Measurements from ENCODE around the gene NFATC2. TPM values are rescaled to one million over a fixed set of nuclear protein-coding genes. Genes with fewer than 3 reads are reported as not detected.

Gene NFATC2
- polyA plus RNA-seq, 5 donors: 5.8 to 10.1 (median 8.7) TPM

DNA sequence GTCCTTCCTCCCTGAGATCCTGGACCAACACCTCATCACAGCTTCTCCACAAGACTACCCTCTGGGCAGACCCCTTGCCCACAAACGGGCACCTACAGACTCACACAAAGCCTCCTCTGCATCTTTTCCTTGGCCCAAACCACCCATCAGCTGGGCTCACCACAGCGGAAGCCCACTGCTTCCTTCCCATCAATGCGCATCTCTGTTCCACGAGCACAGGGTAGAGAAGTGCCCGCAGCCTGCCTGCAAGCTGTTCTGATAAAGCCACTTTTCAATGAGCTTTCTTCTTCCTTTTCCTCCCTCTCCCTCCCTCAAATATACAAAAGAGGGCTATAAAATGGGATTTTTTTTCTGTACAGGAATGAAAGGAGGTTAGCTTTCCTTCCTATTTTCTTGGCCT lies 111.2 kb downstream of the NFATC2 start:
- DNase-seq: no peak

DNA sequence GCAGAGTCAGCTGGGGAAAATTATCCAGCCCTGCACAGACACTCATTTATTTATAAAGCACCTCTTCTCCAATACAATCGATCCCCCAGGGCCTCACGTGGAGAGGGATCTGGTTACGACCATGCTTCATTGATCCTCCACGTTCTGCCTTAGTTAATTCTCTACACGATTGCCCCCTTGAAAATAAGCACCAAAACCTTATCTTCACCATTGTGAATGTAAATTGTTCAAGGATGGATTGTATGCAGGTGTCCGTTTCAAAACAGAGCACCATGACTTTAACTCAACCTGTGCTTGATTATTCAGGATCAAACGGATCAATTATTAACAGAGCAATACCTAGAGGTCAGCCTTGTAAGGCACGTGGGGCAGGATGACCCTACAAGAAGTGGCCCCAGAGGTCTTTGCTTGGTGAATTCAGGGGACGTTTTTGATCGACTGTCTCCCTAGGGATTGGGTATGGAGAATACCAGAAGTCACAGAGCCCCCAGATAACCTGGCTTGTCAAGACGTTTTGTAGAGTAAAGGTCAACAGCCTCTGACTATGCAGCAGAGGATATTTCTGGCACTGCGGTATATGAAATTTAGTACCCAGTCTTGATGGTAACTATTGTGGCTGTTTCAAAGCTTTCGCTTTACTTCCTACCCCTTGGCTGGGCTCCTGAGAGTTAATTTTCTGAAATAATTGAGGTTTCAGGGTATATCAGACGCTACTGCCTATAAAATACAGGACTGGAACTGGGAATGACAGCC lies 112.1 kb downstream of the NFATC2 start:
- no peak for DNase-seq

DNA sequence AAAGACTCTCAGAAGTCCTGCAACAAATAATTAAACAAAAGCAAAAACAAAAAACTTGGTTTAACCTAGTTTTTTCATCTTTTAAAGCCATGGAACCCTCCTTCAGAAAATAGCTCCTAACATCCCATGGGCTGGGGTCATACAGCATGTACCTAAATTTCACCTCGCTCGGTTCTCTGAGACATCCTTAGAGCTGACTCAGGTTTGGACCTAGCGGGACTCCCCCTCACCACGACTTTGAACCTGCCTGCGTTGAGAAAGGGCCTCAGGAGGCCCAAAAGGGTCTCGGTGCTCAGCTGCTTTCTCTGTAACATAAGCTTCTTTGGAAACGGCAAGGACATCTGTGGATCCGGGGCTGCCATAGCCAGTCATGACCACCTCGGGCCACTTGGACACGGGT lies 112.8 kb downstream of the NFATC2 start:
- DNase-seq: no peak

DNA sequence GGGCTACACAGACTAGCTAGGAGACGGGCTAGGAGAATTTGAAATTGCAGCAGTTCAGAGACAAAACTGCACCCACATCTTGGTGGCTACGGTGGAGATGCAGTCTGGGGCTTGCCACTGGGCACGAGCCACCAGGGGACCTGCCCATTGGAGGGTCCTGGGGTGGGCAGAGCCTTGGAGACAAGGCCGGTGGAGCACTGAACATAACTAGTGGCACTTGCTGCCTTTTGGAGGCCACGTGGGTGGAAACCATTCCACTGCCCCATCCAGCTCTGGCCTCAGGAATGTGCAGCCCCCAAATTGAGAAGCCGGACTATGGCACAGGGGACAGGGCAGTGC lies 113.4 kb downstream of the NFATC2 start:
- no peak for DNase-seq

DNA sequence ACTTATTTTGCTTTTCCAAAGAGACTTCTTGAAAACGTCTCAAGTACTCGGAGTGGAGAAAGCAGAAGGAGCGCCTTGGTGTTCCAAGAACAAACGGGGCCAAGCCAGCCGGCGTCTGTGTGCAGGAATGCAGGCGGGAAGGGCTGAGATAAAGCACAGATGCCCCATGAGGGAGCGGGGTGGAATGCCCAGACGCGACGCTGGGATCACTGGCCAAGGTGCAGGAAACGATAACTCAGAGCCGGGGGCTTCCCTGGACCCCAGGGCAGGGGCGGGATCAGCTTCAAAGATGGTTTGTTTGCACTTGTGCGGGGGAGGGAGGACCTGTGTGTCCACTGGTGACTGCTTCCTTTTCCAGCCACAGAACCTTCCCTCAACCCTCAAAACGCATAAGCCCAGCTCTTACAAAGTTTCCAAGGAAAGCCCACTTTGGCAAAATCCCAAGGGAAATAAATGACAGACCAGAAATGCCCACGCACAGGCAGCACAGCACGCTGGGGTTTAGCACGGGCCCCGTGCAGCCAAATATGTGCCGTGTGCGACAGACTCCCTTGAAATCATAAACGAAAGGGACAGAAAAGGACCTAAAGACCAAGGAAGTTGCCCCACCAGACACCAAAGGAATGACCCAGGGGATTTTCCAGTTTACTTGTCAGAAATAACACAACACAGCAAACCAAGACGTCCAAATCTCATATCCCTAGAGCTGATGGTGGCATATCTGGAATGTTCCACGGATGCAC lies 113.9 kb downstream of the NFATC2 start:
- DNase-seq: peak in 1 of 2 donors; percentile 51

DNA sequence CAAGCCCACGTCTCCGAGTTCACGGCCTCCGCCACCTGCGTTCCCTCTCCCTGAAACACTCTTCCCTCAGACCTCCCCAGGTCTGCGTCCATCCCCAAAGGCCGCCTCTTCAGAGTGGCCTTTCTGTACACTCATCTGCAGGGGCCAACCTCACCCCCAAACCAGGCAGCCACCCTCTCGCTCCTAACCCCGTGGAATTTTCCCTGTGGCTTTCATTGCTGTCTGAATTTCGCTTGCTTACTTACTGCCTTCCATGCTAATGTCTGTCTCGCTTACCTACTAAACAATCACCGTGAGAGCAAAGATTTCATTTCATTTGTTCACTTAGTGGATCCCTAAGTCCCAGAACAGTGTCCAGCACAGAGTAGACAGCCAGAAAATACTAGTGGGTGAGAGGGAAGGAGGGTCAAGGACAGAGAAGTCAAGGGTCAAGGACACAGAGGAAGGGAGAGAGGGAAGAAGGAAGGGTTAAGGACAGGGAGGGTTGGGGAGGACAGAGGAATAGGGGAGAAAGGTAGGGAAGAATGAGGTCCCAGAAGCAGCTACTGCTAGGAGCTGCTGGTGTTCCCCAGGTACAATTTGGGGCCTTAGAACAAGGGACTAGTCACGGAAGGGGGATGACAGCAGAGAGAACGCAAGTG lies 114.7 kb downstream of the NFATC2 start:
- no peak for DNase-seq

DNA sequence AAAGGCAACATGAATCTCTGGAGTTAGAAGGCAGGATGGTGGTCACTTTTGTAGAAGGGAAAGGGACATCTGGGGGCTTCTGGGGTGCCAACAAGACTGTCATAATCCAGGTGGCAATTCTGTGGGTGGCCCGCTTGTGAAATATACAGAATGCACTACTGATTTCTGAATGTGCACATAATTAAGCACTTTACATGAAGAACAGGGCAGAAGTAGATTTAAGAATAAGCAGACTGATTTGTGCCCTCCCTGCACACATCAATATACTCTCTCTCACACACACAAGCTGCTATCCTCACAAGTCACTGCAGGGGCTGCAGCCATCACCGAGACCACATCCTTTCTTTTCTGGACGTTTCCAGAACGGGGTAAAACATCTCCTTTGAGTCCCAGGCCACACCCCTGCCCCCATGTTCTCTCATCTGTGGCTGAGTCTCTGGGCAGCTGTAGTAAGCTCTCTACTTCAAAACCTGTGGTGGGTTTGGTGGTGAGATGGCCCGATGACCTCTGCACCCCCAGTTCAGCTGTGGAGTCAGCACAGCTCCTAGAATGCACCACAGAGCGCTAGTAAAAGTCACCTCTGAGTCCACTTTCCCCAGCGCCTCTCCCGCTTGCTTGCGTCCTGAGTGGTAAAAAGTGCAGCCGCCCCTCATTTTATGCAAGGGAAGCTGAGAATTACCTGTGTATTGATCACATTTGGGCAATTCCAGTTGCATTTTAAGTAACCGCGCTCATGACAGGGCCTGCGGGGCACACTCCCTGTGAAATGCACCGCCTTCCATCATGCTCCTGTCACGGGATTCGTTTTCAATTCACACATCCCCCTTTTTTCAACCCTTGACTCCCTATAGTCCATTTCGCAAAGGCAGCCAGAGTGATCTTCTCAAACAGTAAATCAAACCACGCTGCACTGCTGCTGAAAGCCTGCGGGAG lies 115.5 kb downstream of the NFATC2 start:
- DNase-seq: no peak

DNA sequence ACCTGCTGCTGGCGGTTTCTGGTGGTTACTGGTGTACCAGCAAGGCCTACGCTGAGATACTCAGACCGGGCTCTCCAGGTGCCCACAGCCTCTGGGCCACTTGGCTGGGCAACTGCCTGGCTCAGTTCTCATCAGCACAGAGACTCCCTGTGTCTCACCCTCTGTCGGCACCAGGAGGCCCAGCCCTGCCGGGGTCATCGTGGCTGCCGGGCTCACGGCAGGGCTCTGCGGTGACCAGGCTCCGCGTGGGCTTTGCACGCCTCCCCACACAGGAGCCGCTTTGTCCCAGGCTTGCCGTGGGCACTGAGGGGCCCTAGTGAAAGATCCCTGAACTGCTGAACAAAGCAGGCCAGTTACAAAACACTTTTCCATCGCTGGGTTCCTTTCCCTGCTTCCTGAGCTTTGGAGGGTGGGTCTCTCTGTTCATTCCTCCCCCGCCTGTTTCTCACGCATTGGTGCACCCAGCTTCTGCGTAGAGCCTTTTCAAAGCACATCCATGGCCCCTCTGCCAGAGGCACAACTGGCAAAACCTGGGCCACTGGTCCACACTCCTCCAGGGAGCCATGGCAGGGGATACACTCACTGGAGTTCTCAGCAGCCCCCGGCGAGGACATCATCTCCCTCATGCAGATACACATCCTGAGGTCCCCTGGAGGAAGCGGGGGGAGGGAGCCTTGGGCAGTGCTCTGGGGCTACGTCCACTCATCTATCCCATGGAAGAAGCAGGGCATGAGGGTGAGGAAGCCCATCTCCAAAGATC lies 117.0 kb downstream of the NFATC2 start:
- DNase-seq: no peak

DNA sequence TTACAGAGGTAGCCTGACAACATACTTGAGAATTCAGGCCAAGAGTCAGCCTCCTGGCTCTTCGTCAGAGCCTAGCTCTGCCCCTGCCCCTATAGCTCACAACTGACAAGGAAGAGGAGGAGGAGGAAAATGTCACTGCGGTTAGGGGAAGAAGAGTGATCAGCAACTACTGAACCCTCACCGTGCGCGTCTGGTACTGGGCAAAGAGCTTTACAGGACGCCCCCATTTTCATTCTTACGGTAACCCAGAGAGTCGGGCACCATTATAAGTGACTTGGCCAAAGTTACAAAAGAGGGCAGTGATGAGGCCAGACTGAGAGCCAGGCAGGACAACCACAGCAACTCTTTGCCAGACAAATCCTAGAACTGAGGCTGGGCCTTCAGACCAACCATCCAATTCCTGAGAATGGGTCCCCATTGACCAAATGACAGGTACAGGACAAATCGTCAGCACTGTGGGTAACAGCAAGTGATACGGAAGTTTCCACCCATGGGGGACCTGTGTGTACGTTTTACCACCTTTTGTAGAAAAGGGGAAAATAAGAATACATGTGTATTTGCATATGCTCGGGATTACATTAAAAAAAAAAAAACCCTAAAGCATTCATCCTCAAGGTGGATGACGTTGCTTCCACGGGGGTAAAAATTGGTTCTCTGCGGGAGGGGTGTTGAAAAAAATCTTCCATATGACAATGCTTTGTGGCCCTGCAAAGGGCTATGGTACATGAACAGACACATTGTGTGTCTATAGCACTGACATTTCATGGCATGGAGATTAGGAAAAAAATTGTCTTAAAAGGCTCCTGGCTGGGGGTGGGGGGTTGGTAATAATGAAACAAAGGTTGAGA lies 118.0 kb downstream of the NFATC2 start:
- no peak for DNase-seq

DNA sequence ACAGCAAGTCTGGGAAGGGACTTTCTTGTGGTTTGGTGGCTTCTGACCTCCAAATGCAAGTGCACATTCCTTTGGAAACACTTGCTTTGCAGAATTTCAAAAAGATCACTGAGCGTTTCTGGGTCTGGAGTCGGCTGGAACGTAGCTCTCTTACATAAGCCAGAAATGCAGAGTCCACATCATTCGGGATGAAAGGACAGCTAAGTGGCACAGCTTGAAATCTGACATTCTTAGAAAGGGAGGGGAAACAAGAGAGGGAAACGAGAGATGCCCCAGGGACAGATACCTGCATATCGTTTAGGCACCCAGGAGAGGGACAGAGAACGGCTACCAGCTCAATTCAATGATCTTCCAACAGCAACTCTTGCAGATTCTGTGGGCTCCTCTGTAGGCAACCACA lies 118.7 kb downstream of the NFATC2 start:
- no peak for DNase-seq

DNA sequence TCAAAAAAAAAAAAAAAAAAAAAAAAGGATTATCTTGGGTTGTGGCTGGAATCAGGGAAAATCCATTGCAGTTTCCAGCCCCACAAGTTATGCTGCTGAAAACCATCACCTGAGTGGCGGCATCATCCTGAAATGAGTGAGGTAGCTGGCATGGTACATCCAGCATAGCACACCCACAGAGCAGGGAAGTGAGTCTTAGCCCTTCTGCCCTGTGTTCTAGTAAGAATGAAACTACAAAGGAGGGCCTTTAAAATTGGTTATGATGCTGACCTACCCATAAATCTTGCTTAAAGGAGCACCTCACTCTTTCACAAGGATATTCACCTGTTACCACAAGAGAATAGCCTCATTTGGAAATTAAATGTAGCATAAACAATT lies 119.2 kb downstream of the NFATC2 start:
- no peak for DNase-seq

DNA sequence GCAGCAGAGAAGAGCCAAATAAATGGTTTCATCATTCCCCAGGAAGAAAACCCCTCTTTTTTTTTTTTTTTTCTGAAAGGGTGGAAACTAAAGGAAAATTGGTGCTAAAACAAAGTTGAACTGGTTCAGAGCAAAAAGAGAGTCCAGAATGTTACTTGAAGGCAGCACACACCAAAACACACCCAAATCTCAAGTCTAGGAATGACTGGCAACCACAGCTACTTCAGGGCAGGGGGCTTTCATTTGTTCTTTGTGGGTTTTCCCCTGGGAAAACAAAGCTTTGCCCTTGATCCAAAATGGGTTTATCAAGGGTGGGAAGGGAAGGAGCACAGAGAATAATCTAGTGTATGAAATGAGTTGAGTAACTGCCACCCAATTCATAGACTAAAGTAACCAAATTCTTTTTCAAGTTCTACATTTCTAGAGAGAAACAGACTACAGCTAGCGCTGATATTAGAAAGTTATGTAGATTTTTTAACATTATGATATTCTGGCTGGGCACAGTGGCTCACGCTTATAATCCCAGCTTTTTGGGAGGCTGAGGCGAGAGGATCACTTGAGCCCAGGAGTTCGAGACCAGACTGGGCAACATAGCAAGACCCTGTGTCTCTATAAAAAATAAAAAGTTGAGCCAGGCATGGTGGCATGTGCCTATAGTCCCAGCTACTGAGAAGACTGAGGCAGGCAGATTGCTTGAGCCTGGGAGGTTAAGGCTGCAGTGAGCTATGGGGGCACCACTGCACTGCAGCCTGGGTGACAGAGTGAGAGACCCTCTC lies 119.8 kb downstream of the NFATC2 start:
- DNase-seq: no peak

DNA sequence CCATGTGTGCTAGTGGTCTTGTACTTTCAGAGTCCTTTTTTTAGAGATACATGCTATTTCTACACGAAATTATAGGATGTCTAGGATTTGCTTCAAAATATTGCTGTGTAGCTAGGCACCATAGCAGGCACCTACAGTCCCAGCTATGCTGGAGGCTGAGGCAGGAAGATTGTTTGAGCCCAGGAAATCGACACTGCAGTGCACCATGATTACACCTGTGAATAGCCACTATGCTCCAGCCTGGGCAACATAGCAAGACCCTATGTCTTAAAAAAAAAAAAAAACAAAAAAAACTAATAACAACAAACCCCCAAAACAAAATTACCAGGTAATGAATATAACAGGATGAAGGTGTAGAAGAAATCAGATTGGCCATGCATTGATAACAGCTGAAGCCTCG lies 121.7 kb downstream of the NFATC2 start:
- DNase-seq: no peak

DNA sequence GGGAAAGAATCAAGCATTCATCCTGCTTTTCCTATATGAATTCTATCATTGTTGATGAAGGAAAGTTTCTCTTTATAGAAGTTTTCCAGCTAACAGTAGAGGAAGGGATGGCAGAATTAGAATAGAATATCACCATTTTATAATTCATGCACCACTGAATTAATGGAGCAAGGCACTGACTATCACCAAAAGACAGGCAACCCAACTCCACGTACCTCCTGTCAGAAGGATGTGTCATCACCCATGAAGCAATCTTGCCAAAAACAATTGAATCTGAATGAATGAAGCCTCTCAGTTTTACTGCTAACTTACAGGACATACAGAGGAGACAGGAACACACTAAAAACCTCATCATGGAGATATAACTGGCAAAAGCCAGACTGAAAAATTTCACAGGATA lies 122.4 kb downstream of the NFATC2 start:
- DNase-seq: no peak

DNA sequence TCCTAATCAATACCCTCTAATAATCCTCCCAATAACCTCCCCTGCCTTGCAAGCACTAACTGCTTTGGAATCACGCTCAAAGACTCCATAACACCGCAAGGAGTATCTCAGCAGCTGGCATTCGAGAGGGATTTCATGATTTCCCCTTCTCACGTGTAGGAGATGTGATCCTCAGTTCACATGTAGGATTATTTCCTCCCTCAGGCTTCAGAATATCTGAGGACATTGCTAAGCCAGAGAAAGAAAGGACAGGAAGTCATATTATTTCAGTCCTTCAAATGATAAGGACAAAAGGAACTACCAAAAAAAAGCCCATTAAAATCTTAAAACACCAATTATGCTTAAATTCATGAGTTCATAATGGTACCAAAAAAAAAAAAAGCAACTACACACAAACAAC lies 122.9 kb downstream of the NFATC2 start:
- DNase-seq: no peak

DNA sequence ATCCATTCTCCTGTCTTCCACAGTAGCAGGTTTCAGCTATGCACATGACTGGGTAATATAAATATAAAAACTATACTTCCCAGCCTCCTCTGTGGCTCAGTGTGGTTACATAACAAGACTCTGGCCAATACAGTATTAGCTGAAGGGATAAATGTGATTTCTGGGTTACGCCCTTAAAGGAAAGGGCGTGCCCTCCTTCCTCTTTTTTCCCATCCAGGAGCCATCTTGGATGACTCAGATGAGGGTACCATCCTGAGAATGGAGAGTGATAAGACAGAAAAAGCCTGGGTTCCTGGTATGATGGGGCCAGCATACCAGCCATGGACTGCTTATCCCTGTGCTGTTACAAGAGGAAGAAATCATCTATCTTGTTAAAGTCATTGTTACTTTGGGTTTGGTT lies 123.3 kb downstream of the NFATC2 start:
- DNase-seq: no peak

DNA sequence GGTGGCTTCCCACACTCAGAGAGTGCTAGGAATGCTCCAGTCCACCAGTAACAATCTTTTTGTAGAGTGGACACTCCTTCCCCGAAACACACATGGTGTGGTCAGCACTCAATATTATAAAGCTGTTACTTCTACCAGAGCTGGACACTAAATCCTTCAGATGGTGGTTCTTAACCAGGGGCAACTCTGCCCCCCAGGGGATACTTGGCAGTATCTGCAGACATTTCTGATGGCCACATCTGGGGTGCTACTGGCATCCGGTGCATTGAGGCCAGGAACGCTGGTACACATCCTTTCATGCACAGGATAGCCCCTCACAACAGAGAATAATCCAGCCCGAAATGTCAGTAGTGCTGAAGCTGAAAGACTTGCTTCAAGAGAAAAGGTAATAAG lies 124.4 kb downstream of the NFATC2 start:
- DNase-seq: no peak

DNA sequence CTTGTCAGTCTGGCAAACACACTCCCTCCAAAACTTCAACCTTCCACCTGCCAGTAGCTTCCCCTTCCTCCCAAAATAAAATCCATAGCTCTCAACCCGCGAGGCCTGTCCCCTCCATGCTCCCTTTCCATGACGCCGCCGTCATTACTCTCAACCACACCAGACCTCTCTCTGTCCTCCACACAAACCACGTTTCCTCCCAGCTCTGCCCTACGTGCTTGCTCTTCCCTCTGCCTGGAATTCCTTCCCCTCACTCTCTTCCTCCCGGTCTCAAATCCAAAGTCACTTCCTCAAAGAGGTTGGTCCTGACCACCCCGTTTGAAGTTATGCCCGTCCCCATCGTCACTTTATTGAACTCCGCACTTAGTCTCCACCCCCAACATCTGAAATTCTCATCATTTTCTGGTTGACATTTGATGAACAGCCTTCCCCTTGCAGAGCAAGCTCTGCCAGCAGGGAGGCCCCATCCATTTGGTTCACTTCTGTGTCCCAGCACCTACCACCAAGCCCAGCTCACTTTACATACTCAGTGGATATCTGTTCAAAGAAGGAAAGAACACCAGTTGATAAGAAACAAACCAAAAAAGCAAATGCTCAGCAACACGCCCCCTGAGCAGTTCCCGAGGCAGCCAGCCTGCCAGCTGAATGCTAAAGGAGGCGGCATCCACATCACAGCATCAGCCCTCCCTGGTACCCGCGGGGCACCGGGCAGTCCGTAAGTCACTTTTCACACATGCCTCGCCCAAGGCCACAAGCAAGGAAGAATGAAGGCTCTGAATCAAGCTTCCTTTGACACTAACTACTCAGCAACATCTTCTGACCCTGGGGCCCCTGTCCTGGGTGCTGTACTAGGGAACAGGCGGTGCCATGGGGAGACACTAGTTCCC lies 125.0 kb downstream of the NFATC2 start:
- DNase-seq: no peak
